ENCODE data around the gene AIF1L. TPM values are rescaled to one million over a fixed set of nuclear protein-coding genes. Genes with fewer than 3 reads are reported as not detected.
"Not testable (repeated sequence)": the region's sequence is repeated elsewhere in the genome, so short reads cannot be mapped to it uniquely, and the experiment has no call there.

Gene AIF1L
- total RNA-seq, 2 donors from 2014 or later = 4.9 to 11.5 TPM

DNA sequence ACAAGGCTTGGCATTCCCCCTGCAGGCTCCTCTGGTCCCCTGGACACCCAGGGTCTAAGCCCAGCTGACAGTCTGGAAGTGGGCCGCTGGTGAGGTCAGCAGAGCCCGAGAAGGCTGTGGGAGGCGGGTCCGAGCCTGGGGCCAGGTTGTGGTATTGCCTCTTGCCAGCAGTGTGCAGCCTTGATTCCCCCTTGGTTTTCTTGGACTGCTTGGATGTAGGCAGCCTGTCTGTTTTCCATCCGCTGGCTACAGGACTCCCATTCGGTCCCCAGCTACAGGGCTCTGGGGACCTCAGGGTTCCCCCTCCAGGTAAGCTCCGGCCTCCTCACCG is 1.6 kb downstream of the AIF1L start:
- Histone ChIP-seq H3K27me3 (no peaks in the 10 kb centered on the region), H3K9me3 (no peaks in the 10 kb centered on the region), H3K27ac (no peak overlapping the region), H3K36me3 (replicated peaks in 1 of 2; ENCODE audit: insufficient read depth in 1 of 2, low read depth in 2 of 2) (no peaks in the 10 kb centered on the region), H3K4me3 (no peak overlapping the region), H3K4me1 (peaks cover 14% of the 10 kb centered on the region)
- DNase-seq = no peak
- no peak for ATAC-seq
- 83 to 100% methylated on average over 4 to 6 of the region's 8 CpGs for WGBS, 2 donors
- intact Hi-C loops (cut with DNase I) = no loop called here
- TF ChIP-seq, protein P1, sequence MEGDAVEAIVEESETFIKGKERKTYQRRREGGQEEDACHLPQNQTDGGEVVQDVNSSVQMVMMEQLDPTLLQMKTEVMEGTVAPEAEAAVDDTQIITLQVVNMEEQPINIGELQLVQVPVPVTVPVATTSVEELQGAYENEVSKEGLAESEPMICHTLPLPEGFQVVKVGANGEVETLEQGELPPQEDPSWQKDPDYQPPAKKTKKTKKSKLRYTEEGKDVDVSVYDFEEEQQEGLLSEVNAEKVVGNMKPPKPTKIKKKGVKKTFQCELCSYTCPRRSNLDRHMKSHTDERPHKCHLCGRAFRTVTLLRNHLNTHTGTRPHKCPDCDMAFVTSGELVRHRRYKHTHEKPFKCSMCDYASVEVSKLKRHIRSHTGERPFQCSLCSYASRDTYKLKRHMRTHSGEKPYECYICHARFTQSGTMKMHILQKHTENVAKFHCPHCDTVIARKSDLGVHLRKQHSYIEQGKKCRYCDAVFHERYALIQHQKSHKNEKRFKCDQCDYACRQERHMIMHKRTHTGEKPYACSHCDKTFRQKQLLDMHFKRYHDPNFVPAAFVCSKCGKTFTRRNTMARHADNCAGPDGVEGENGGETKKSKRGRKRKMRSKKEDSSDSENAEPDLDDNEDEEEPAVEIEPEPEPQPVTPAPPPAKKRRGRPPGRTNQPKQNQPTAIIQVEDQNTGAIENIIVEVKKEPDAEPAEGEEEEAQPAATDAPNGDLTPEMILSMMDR (IDR thresholded peaks at IDR 0.05) = no peak
- TF ChIP-seq POLR2A (IDR thresholded peaks at IDR 0.05) = no peak

DNA sequence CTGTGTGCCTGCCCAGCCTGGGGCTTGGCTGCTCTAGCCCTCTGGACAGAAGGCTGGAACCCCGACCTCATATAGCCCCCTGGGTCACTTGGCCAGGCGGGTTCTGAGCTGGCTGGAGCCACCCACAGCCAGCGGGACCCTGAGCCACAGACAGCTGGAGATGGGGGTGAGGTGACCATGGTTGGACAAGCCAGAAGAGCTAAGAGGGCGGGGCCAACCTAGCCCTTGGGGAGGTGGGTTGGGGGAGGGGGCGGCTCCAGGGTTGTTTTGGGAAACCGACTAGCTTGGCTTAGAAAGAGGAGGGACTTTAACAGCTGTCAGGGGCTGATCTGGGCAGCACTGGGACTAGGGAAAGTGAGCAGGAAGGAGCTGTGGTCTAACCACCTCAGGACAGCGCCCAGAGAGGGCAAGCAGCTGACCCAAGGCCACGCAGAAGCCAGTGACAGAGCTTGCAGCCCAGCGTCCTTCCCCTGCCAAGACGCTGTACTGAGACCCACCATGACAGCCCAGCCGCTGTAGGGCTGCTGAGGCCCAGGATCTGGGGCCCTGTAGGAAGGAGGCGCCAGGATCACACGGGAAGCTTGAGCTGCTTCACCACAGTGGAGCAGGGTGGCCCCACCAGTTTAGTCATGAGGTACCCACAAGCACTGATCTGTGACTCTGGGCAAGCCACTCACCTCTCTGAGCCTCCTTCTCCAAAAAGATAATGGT is 2.2 kb downstream of the AIF1L start:
- H3K27ac ChIP-seq = no peak overlapping the region
- TF ChIP-seq, protein P1 (IDR thresholded peaks at IDR 0.05) = no peak
- TF ChIP-seq POLR2A (IDR thresholded peaks at IDR 0.05) = no peak
- ATAC-seq = no peak
- no peaks in the 10 kb centered on the region for H3K9me3 ChIP-seq
- DNase-seq = no peak
- WGBS, 2 donors = 73 to 77% methylated on average over 4 to 11 of the region's 13 CpGs
- H3K4me3 ChIP-seq = no peak overlapping the region
- no peaks in the 10 kb centered on the region for H3K36me3 ChIP-seq (replicated peaks in 1 of 2; ENCODE audit: insufficient read depth in 1 of 2, low read depth in 2 of 2)
- no peaks in the 10 kb centered on the region for H3K27me3 ChIP-seq
- intact Hi-C loops (cut with DNase I) = no loop called here
- peaks cover 14% of the 10 kb centered on the region for H3K4me1 ChIP-seq

- ATAC-seq (no peak), DNase-seq (no peak)
- Histone ChIP-seq H3K27ac (no peak overlapping the region), H3K36me3 (replicated peaks in 1 of 2; ENCODE audit: insufficient read depth in 1 of 2, low read depth in 2 of 2) (no peaks in the 10 kb centered on the region), H3K4me1 (peaks cover 14% of the 10 kb centered on the region), H3K27me3 (no peaks in the 10 kb centered on the region), H3K9me3 (no peaks in the 10 kb centered on the region), H3K4me3 (no peak overlapping the region)
- TF ChIP-seq POLR2A (IDR thresholded peaks at IDR 0.05) = no peak
- TF ChIP-seq, protein P1 (IDR thresholded peaks at IDR 0.05) = no peak
- intact Hi-C loops (cut with DNase I) = no loop called here
- WGBS, 2 donors = 83 to 84% methylated on average over 5 to 8 of the region's 8 CpGs
Measured at GRCh38 chr9:131099102-131099606, 2.8 kb downstream of the AIF1L start.

GRCh38 chr9:131099845-131100244 is 3.5 kb downstream of the AIF1L start:
- H3K4me1 ChIP-seq = peaks cover 14% of the 10 kb centered on the region
- intact Hi-C loops (cut with DNase I); H3K27me3 ChIP-seq; H3K36me3 ChIP-seq (replicated peaks in 1 of 2; ENCODE audit: insufficient read depth in 1 of 2, low read depth in 2 of 2); DNase-seq; H3K9me3 ChIP-seq; H3K4me3 ChIP-seq; H3K27ac ChIP-seq; ATAC-seq: not testable (repeated sequence)
- 96 to 100% methylated on average over 3 to 8 of the region's 8 CpGs for WGBS, 2 donors

DNA sequence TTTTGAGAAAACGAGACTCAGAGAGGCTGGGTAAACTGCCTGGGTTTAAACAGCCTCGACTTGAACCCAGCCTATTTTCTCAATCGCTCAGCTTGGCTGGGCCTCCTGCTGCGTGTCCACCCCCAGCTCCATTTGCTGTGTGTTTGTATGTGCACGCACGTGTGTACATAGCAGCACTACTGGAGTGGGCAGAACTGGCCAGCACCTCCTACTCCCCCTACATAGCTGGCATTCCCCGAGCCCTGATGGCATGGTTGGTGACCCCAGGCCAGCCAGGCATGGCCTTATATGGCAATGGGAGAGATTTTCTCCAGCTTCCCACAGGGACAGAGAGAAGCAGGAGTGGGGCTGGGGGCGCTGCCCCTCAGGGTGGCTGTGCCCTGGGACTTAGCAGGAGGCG is 4.1 kb downstream of the AIF1L start:
- no peaks in the 10 kb centered on the region for H3K27me3 ChIP-seq
- H3K4me1 ChIP-seq = peaks cover 14% of the 10 kb centered on the region
- no peak overlapping the region for H3K27ac ChIP-seq
- DNase-seq (no peak), ATAC-seq (no peak)
- no peaks in the 10 kb centered on the region for H3K36me3 ChIP-seq (replicated peaks in 1 of 2; ENCODE audit: insufficient read depth in 1 of 2, low read depth in 2 of 2)
- no peak overlapping the region for H3K4me3 ChIP-seq
- H3K9me3 ChIP-seq = no peaks in the 10 kb centered on the region
- no peak for TF ChIP-seq POLR2A (IDR thresholded peaks at IDR 0.05)
- TF ChIP-seq, protein P1 (IDR thresholded peaks at IDR 0.05) = no peak
- WGBS, 2 donors = 75 to 83% methylated on average over 8 to 9 of the region's 9 CpGs
- intact Hi-C loops (cut with DNase I) = no loop called here
